Gastrocnemius medialis (tissue), 4 donors: ENCODE data around the gene DNM3.

Experiments used
- CTCF ChIP-seq, 5 experiments: fragments of 450-650 bp in 3 of 5; fragments of 200-600 bp in 2 of 5; sonication (generic) in 2 of 5; IDR thresholded peaks in 4 of 5; conservative IDR thresholded peaks in 1 of 5; 1 replicate in 4 of 5; 2 replicates in 1 of 5; pipeline ENCODE4 v1.5.1; 2016 to 2019; ENCODE audit warnings: antibody characterized with exemption in 5 of 5, mild to moderate bottlenecking in 3 of 5, moderate library complexity in 3 of 5
- POLR2A ChIP-seq, 2 donors: fragments of 450-650 bp; IDR thresholded peaks; one replicate each; pipeline ENCODE4 v1.6.1; 2017; ENCODE audit warnings: antibody characterized with exemption in 2 of 2, mild to moderate bottlenecking in 2 of 2, moderate library complexity in 2 of 2

DNA sequence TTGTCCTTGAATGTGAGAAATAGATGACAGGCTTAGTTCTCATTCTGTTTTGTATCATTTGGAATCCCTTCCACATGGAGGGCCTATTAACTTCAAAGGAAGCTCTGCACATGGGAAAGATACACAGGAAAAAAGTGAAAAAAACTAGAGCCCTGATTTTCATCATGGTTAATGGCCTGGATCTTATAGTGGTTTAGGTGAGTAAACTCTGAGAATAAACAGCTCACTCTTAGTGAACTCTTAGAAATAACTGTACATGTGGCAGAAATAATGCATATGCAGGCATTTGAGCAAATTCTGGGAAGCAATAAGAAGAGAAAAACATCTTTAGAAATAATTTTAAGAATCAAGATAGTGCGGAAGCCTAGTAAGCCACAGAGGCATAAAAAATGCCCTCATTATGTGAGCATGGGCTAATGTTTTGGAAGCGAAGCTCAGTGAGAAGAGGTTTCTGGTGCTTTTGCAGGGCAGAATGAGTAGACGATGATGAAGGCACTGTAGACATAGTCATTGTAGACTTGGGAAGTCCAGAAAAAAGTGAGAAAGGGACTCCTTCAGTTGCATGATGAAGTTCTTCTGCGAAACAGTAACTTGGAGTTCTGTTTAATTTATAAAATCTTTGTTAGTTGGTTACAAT is 279.9 kb downstream of the DNM3 start:
- TF ChIP-seq CTCF (IDR thresholded peaks at IDR 0.05 in 4 of 5, conservative IDR thresholded peaks at IDR 0.05 in 1 of 5) (no peak), POLR2A (IDR thresholded peaks at IDR 0.05) (no peak)
